Activated CD4-positive, alpha-beta T cell treated with anti-CD3 and anti-CD28 coated beads, Interleukin-2, amount 50 U/mL, for 1 hour (primary cell): ENCODE measurements around the gene FGF14.
"Not testable (repeated sequence)": the region's sequence is repeated elsewhere in the genome, so short reads cannot be mapped to it uniquely, and the experiment has no call there.

ENCODE experiments used
- DNase-seq: peaks from one replicate; pipeline ENCODE4 v3.0.0-alpha.2; 2020

FGF14 gene

DNA sequence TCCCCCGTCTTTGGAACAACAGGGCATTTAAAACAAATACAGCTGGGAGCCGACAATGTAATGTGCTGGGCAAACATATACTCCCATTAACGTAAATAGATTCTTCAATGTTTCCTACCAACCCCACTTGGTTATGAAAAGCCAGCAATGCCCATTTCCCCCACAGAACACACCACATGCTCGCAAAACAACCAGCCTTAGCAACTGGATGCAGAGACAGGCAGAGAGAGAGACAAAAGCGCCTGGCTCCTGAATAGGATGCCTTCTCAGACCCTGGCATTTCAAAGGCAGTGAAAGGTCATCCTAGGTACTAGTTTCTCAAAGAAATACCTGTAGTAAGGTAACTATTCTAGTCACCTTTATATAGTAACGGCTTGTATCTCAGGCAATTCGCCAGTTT, 486.5 kb downstream of the FGF14 start:
- no peak for DNase-seq

DNA sequence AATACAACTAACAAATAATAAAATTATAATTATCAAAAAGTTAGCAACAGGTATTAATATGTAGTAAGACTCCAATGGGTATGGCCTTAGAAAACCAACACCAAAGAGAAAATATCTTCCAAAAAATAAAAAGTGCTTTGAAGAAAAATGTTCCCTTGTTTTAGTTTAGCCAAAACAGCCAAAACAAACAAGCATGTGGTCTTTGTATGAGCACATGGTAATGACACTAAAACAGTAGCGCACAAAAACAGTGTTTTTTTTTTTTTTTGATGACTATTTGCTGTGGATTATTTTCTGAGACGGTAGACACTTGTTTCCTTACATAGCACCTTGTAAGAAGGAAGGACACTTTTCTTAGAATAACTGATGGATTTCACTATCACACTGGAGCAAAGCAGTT, 490.1 kb downstream of the FGF14 start:
- DNase-seq = no peak

DNA sequence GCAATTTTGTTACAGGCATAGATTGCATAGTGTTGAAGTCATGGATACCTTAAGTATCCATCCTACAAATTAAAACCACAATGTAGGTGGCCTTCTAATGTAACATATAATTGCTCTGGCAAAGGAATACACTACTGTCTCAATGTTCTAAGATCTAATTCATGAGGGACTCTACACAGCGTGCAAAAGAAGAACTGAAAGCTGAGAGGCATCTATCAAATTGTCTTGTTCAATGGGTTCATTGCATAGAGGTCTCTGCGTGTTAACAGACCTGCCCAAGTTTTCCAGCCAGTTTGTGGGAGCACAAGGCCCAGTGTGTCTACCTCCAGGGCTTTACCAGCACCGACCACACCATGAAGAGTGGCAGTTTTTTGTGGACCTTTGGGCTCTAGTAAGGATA, 498.0 kb downstream of the FGF14 start:
- no peak for DNase-seq

DNA sequence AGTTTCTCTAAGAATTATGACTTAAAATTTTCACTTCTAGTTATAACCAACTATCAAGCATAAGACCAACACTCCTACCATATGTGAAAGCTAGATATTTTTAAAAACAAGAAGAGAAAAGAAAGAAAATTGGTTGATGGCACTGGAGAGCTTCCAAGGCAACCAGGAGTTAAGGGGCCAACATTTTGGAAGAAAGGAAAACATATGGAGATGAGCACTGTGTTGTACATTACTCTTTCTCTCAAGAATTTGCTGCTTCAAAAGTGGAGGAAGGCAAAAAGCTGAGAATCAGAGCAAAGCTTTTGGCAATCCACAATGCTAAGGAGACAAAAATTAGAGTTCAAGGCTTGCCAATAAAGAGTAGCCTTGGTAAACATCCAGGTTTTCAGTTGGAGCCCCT, 503.2 kb downstream of the FGF14 start:
- no peak for DNase-seq

DNA sequence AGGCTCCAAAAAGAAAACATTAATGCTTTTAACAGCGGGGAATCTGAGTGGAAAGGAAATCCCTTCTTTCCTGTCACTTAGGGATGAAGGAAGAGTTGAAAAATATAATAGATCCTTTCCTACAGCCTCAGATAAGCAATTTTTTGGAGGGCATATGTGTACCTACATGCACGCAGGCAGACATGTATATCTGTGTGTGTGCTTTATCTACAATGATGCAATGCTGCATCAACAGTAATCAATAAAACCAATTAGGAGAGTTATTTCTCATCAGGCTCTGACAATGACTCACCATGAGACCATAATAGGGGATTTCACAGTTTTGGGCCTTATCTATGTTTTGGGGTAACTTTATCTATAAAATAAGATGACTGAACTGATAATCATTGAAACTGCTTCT, 505.3 kb downstream of the FGF14 start:
- DNase-seq = no peak

DNA sequence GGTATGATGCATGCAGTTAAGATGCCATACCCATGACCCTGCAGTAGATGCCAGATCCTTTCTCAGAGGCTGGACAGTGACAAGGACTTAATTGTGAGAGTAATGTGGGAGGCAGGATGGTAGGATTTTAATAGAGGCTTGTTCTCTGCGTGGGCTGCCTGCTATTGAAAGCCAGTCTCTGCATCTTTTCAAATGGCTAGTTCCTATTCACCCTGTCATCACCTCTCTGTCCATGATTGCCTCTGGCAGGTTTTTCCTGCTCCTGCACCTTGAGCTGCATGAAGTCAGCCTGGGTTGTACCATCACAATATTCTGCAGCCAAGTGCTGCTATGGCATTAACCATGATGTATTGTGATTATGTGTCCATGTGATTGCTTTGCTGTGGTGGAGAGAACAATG, 508.8 kb downstream of the FGF14 start:
- DNase-seq = no peak

DNA sequence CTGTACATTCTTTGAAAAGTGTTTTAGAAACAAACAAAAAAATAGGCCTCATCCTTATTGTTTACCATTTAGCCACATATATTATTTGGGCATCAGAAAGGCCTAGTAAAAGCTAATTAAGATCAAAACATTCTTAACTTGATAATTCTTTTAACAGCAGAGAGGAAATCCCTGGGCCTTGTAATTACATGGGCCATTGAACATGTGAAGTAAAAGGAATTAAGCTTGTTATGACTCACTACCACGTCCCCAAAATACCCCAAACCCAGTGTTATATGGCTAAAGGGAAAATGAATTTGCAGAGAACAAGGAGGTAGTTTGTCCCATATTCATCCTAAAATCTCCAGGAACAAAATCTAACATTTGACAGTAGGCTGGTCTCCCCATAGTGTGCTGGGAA, 509.6 kb downstream of the FGF14 start:
- DNase-seq = no peak

DNA sequence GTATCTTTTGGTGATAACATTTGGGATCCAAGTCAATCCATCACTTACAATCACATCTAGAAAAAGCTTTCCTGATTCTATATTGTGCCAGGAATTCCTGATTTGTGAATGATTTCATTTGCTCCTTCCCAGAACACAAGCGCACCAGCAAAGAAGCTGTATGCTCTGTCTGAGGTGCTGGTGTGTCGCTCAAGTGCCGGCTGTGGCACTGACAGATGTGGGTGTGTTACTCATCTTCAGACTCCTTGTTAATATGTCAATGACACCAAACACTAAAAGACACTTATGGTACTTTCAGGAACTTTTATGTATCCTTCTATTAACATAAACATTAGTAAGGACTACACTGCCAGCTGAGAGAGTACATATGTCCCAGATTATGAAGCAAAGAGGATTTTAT, 520.3 kb downstream of the FGF14 start:
- no peak for DNase-seq

DNA sequence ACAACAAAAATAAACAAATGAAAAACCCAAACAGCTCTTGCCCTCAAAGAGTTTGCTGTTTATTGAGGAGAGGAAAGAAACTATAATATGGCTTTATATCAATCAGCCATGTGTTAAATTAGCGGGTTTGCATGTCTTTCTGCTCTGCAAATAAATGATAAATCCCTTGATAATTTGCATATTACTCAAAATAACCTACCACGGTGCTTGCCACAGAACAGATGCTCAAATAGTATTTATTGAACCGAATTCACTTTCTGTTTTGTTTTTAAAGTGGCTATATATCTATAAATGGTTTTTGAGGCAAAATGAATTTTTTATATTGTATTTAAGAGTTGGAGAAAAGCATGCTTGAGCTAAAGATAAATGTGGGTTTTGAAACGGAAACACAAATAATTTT, 521.3 kb downstream of the FGF14 start:
- DNase-seq = no peak

DNA sequence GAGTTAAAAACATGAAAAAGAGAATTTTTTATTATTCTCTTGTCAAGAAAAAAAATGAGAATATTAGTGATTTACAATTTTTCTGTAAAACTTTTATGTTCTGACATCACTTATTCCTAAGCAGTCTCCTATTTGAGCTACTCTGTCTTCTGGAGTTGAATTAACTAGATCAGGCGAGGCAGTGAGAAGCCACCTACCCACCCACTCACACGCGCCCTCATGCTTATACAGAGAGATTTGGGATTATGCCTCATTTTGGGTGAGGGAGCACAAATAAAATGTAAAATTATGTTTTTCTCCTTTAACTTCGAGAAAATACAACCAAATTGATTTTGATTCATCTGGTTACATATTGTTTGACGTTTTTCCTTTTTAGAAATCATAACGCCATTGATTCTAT, 524.9 kb downstream of the FGF14 start:
- DNase-seq = no peak

DNA sequence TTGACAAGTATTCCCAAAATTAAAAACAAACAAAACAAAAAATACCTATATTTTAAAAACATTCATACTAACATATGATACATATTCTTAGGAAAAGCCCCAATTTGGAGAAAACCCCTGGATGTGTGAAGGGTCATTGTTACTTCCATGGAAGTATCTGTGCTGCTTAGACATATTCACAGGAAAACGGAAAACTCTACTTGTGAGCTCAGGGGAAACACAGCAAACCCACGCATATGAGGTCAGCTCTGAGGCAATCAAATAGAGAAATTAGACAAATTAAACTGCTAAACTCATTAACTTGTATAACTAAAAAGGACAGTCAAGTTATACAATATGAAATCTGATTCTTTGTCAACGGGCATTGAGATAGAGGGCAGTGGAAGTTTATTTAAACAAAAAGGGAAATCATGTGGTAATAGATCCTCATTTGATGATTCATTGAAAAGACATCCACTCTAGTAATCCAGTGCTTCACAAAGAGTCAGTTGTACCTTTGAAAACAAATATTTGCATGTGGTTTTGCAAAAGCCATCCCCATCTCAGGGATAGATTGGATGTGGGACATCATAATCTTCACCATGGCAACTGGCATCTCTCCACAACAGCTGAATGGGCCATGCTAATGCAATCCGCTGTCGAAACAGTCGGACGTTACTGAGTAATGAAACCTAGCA, 526.0 kb downstream of the FGF14 start:
- DNase-seq = no peak

DNA sequence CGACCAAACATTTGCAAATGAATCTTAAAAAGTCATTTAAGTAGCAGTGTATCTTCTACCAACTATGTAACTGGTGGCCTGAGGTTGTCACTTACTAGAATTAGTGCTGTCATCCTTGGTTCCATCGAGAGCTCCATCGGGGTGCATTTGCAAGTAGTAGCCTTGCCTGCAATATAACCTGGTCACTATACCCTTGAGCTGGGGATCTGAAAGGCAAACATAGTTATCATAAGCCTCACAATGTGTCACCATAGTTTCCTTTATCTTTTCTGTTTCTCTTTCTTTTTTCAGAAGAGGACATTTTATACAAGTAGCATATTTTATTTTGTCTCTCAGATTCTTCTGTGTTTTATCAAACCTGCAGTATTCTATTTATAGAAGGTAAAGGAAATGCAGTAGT, 526.8 kb downstream of the FGF14 start:
- no peak for DNase-seq

DNA sequence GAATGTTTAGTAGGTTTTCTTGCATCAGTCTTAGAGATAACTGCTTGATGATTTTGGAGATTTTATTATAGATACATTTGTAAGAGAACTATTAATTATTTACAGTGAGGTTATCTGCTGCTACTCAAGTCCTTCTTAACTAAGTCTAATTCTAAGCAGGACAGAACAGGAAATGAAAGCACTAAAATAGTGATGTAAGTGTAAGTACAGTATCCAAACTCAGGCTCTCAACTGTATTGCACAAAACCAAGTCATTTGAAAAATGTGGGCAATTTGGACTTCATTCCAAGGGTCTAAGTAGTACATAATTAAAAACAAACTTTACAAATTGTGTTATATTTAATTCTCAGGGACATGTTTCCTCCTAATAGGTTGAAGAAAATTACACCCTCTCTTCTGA, 532.3 kb downstream of the FGF14 start:
- DNase-seq = no peak

DNA sequence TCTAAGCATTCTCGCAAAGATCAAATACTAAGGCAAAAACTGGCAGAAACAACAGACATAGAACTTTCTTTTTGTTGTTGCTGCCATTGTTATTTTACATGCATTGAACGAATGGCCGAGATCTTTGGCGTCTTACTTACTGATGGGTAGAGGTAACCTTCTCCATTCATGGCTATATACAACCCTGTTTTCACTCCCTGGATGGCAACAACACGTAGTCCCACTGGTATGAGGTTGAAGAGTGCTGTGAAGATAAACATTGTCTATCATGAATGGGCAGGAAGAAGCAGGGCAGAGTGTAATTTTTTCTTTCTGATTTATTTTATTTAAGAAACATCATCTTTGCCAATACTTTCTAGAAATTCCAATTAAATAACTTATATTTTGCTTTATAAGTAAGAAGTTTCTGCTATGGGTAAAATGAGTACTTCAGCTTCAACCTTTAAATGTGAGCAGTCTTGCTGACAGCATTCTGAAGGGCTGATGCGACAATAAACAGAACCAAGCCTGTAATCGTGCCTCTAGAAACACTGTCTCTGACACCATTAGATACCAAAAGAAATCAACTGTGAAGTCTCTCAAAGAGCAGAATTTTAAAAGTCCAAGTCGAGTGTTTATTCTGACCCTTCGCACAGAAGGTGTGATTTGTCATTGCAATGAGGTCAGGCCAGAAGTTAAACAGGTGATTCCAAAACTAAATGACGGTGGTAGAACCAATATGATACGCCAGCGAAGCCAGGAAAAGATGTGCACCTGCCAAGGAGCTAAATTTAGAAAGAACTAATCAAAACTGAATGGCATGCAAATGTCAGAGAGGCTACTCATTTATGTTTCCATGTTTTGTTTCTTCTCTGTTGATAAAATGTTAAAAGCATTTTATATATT, 533.0 kb downstream of the FGF14 start:
- no peak for DNase-seq

DNA sequence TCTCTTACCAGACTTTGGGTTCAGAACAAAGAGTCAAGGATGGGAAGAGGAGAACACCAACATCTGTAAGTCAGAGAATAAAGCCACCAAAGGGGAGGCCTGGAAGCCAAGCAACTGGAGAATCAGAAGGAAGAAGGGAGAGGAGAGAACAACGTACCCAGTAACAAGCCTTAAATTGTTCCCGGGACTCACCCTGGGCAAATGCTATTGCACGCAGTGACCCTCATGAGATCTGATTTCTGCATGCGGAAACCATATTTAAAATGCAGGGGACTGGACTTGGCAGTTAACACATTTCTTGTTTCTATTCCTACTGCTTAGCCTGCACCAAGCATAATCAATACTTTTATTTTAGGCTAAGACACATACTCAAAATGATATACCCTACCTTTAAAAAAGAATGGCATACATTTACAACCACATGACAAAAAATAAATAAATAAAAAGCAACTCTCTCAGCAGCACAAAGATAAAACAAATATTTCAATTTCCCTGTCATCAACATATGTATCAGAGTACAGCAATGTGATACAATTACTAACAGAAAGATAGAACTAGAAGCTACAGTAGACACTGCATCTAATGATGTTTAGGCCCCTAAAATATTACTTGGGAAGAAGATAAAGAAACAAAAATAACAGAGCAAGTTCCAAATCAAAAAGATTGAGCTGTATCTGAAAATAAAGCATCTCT, 534.8 kb downstream of the FGF14 start:
- DNase-seq = no peak

DNA sequence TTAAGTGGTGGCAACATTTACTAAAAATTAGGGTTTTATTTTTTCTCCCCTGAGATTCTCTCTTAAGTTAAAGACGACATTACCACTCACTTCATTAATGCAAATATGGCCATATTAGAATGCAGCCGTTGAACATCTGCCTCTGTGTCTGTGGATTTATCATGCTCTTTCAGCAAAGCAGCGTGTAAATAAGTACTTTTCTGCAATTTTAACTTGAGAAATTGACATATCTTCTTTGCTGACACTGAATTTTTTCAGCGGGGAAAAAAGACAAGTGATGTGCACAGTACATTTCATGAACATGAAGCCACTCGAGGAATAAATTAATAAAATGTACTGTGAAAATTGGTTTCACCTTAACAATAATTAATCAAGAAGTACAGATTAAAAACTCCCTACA, 543.0 kb downstream of the FGF14 start:
- no peak for DNase-seq

DNA sequence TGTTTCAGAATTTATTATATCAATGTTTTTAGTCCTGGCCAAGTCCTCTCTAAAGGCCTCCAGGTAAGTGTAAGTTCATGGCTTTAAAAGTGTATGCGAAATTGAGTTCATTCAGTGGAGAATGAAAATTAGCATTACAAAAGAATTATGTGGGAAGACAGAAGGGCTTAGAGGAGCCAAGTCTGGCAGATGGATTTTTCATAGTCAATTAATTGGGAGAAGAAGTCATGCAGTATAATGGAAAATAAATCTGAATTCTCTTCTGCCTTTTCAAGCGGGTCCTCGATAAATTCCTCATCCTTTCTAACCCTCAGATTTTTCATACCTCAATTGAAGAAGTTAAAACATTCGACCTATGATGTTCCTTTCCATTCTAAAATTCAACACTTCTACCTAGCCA, 555.1 kb downstream of the FGF14 start:
- no peak for DNase-seq

DNA sequence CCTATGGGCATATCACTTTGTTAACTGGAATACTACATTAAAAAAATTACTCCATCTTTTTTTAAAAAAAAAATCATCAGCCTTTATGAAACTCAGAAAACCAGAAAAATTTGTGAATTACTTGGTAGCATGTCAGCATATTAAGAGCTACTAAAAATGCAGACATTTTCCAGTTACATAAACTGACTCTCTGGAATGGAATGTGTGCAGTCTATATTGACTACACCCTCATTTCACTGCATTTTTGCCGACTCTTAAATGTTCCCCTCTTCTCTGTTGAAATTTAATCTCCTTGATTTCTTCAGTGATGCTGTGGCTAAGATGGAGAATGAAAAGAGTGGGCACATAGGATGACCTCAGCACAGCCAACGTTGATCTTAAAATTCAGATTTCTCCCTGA, 555.6 kb downstream of the FGF14 start:
- no peak for DNase-seq

DNA sequence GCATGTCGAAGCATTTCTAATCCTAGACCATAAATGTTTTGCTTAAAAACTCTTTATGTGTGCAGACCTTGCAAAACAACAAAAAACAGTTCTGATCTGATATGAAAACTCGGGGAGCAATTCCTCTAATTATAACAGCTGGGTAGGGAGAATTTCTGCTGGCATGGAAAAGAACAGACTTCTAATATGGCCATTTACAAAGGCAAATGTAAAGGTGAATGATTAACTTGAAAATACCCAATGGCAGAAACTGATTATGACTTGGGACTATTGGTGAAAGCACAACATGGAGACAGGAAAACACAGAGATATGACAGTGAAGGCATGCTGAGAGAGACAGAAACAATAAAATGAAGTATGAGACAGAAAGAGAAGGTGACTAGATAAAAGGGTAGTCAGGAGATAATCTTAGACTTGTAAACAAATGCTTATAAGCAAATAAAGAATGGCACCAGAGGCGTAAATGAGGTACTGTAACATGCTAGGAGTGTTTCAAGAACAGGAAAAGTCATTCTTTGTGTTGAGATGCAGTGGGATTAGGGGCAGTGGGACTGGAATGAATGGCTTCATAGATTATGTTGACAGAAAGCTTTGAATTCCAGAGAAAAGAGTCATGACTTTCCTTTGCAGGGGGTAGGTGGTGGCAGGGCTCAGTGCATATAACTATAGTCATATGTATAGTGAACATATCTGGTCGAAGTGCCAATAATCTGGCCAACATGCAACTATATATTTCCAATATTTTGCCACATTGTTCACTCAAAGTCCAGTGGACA, 556.4 kb downstream of the FGF14 start:
- DNase-seq = no peak

DNA sequence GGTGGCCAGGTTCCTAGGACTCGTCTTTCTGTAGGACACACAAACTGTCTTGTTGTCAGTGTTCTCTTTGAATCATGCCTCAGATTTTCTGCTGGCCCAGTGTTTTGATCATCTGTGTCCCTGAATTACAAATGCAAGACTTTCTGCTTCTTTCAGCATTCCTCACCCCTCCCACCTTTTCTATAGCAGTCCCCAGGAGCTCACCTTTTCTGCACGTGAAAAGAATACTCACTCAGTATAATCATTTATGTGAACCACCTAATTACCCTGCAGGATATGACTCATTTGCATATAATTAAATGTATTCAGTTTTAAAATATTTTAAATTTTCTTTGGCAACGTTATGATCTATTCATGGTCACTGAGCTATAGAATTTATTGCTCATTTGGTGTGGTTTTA, 560.1 kb downstream of the FGF14 start:
- DNase-seq = no peak

DNA sequence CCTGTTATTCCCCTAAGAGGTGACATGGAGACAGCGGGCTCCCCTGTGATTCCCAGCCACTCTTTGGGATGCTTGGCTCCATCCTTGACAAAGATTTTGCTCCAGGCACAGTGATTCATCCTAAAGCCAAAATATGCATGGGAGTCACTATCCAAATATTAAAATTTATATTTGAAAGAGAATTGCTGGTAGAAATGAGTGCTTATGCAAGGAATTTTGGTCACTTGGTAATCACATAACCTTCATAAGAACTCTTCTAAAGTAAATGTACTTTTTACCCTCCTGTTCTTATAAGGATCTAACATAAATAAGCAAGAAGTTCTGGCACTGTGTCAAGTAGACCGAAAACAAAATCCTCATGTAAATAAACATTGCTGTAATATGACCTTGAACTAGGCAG, 563.5 kb downstream of the FGF14 start:
- no peak for DNase-seq

DNA sequence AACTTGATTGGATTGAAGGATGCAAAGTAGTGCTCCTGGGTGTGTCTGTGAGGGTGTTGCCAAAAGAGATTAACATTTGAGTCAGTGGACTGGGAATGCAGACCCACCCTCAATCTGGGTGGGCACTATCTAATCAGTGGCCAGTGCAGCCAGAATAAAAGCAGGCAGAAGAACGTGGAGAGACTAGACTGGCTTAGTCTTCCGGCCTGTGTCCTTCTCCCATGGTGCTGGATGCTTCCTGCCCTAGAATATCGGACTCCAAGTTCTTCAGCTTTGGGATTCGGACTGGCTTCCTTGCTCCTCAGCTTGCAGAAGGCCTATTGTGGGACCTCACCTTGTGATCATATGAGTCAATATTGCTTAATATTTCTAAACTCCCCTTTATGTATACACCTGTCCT, 564.1 kb downstream of the FGF14 start:
- not testable (repeated sequence) for DNase-seq

DNA sequence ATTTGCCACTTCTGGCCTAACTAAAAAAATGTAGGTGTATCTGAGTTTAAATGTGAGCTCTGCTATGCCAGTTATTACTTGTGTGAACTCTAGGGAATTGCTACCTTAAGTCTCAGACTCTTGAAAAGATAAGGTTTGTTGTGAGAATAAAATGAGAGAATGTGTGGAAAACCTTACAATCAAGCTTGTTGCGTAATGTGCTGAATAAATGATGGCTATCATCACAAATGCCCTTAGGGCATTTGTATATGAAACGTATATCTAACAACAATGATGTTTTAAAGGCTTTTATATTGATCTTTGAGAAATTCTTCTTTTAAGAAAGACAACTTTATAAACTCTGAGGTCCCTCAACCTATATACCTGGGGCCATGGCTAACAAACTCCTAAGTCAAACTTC, 564.6 kb downstream of the FGF14 start:
- DNase-seq = no peak
